Fibroblast of the conjunctiva (primary cell): ENCODE data around the gene SLC7A1.
A peak's percentile ranks its signal among the peaks of the same experiment; 100 is the strongest.
"Not testable (repeated sequence)": the region's sequence is repeated elsewhere in the genome, so short reads cannot be mapped to it uniquely, and the experiment has no call there.

ENCODE experiments used
- DNase-seq: peaks from one replicate; pipeline ENCODE4 v3.0.0-alpha.2; 2010; ENCODE audit warnings: low read depth

SLC7A1 gene

GRCh38 chr13:29595380-29596063, at the start of gene SLC7A1:
SLC7A1 (minus strand) TSS chr13:29595688; CDS start chr13:29536188, 59,500 bp downstream.
- DNase-seq = peak; percentile 53

DNA sequence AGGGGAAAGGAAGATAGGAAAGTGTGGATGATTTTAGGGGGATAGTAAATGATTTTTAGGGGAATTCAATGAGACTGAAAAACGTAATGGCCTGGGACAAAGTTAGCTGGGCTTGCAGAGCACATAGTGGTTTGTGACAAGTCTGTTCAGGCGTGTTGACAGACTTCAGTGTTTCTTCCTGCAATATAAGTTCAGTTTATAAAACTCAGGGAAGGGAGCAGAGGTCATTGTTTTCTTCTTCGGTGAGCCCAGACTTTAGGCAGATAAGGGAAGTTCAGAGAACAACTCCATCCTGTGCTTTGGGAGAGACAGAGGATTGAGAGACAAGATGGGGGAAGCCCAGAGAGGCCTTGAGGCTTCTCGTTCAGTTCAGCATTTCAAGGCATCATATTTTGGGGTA, 45.2 kb upstream of the SLC7A1 start:
- DNase-seq = no peak

DNA sequence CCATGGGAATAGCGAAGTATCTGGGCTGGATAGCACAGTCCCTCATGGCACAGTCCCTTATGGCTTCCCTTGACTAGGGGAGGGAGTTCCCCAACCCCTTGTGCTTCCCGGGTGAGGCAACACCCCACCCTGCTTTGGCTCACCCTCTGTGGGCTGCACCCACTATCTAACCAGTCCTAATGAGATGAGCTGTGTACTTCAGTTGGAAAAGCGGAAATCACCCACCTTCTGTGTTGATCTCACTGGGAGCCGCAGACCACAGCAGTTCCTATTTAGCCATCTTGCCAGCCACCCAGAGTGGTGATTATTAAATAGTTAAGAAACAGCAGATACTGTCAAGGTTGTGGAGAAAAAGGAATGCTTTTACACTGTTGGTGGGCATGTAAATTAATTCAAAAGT, 41.3 kb upstream of the SLC7A1 start:
- not testable (repeated sequence) for DNase-seq

GRCh38 chr13:29624997-29625396, 29.5 kb upstream of the SLC7A1 start:
- no peak for DNase-seq

GRCh38 chr13:29621841-29622240, 26.4 kb upstream of the SLC7A1 start:
- DNase-seq = no peak

- DNase-seq = no peak
Measured at GRCh38 chr13:29621051-29621800, 25.7 kb upstream of the SLC7A1 start.

DNA sequence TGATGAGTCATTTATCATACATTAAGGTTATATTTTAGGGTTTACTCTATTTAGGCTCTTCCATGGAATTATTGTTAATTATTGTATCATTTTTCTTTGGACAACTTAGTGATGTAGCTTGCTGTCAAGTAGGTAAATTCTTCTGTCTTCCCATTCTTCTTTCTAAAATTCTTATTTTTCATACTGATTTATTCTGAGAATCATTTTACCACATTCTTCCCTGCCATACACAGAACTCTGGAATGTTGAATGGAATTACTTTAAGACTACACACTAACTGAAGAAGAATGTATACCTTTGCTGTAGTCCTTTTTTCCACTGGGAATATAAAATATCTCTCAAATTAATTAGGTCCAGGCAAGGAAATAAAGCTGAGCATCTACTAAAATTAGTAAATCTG, 24.5 kb upstream of the SLC7A1 start:
- no peak for DNase-seq

GRCh38 chr13:29613101-29613500, 17.6 kb upstream of the SLC7A1 start:
- no peak for DNase-seq

DNA sequence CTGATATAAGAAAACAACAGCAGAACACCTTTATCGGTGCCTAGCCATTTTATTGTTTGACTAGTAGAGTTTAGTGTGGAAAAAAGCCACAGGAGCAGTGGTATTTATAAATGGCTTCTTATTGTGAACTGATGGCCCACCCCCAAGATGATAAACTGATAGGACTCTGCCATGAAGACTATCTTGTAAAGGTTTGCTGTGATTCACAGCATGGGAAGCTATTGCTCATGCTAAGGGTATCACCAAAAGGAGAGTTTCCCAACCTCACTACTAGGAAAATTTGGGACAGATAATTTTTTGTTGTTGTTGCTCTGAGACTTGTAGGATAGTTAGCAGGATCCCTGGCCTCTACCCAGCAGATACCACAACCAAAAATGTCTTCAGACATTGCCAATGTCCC, 12.0 kb upstream of the SLC7A1 start:
- no peak for DNase-seq

DNA sequence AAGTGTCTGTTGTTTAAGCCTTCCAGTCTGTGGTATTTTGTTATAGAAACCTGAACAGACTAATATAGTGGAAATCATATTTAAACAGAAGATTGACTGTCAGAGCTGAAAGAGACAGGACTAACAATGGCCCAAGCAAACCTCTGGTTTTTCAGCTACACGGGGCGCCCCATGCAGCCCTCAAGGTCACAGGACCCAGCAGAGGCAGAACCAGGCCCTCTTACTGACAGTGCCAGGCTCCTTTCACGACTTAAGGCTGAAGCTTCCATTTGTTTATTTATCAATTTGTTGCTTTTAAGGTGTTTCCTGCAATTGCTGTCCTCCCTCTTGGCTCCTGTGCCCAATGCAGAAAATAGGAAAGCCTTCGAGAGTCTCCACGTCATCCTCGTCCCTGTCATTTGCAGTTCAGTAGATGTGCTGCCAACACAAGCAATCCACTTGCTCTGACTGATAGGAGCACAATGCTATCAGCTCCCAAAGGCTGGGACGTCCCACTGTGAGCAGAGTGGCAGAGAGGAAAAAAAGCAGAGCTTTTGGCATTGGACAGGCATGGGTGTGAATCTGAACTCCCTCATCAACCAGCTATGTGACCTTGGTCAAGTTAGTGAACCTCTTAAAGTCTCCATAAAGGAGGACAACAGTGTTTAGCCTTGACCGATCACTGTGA, 10.5 kb upstream of the SLC7A1 start:
- DNase-seq = no peak

DNA sequence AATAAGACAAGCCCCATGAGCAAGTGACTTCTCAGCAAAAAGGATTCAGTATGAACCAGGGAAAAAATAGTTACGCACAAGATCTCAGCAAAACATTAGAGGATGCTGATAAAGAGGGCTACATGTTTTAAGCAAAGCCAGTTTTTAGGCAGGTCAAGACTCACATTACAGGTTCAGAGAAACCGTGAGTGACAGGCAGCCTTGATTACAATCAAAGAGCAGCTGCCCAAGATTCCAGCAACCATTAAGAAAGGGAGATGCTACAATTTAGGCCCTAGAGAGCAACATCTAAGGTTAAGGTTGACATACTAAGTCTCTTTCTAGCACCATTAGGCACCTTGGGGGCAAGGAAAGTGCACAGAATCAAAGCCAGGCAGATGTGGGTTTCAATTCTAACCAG, 2.8 kb upstream of the SLC7A1 start:
- no peak for DNase-seq

DNA sequence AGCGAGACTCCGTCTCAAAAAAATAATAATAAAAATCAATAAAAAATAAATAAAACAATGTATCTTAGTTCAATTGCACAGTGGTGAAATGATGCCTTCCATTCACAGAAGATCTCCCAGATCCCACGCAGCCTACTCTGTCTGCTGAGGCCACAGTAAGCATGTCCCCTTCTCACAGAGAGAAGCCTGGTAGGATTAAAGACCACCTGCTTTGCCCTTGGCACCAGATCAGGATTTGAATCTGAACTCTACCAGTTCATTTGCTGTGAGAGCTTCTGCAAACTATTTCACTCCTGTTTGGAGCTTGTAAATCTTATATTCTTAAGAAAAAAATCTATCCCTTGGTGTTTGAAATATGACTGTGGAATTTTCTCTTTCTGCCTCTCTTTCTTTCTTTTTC, 2.2 kb upstream of the SLC7A1 start:
- no peak for DNase-seq

DNA sequence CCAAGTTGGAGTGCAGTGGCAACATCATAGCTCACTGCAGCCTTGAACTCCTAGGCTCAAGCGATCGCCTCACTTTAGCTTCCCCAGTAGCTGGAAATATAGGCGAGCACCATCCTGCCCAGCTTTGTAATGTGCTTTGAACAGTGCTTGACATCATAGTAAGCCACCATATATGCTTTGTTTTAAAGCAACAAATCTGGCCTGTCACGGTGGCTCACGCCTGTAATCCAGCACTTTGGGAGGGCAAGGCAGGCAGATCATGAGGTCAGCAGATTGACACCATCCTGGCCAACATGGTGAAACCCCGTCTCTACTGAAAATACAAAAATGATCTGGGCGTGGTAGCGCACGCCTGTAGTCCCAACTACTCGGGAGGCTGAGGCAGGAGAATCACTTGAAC, 1.8 kb upstream of the SLC7A1 start:
- no peak for DNase-seq

DNA sequence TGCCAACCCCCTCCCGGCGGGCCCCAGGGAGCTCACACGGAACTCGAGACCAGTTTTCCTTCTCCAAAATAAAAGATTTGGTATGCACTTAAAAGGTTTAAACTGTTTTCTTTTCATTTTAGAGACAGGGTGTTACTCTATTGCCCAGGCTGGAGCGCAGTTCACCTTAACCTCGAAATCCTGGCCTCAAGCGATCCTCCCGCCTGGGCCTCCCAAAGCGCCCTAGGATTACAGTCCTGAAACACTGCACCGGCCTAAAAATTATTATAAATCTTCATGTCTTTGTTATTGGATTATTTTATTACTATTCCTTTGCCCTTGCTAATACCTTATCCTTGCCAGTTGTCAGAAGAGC, 553 bp upstream of the SLC7A1 start:
- DNase-seq = no peak

DNA sequence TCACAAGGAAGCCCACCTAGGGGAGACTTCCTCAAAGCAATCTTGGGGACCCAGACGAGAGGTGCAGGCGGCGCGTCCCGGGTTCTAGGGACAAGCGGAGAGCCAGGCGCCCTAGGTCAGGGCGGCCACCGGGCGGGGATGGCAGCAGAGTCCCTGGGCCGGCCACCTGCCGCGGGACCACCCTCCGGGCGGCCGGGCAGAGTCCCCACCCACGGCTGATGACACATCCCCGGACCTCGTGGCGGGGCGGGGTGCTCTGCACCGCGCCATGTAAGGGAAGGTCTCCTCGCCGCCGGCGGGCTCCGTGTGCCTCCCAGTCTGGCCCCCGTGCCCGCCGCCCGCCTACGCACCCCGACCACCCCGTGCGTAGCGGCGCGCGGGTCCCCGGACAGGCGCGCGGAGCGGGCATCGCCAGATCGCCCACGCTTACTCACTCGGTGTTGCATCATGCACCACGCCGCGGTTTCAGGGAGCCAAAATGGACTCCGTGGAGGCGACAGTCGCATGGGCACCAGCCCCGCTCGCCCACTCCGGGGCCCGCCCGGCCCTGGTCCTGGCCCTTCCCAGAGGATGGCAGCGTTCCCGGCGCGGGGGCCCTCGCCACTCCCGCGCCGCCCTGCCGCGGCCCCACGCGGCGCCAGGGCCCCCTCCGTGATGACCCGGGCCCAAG, 643 bp downstream of the SLC7A1 start:
- DNase-seq = peak; percentile 34

GRCh38 chr13:29594303-29594709, 1.2 kb downstream of the SLC7A1 start:
- DNase-seq = peak; percentile 42

- DNase-seq = no peak
Measured at GRCh38 chr13:29593605-29594297, 1.7 kb downstream of the SLC7A1 start.

DNA sequence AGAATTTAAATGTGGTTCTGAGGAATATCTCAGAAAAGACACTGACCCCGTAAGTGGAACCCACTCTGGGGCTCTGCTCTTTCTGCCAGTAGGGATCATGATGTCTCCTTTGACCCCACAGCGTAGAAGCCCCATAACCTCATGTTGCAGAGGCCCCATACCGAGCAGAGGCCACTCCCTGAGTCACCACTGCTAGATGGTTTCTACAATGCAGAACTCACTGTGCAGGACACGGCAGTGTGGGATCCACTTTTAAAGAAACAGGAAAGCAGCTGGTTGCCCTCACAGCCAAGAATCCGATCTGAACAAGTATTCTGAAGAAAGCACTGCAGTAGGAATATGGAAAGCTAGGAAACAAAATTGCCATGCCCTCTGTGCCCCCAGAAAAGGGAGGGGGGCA, 4.2 kb downstream of the SLC7A1 start:
- no peak for DNase-seq

GRCh38 chr13:29589967-29590366, 5.5 kb downstream of the SLC7A1 start:
- DNase-seq = no peak

DNA sequence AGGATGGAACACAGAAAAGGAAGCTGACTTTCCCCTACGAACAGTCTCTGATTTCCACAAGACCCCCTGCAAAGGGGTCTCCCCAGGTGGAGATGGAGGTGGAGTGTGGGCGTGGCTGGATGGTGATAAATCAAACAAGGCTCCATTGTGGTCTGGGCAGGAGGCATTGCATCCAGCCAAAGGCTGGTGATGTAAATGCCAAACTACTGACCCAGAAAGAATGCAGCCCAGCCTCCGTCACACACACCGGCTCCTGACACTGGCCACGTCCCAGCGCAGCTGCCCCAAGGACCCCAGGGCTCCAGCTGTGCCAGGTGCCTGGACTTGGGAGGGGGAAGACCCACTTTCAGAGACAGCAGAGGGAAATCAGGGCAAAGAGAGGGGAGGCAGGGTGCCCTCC, 6.3 kb downstream of the SLC7A1 start:
- no peak for DNase-seq

DNA sequence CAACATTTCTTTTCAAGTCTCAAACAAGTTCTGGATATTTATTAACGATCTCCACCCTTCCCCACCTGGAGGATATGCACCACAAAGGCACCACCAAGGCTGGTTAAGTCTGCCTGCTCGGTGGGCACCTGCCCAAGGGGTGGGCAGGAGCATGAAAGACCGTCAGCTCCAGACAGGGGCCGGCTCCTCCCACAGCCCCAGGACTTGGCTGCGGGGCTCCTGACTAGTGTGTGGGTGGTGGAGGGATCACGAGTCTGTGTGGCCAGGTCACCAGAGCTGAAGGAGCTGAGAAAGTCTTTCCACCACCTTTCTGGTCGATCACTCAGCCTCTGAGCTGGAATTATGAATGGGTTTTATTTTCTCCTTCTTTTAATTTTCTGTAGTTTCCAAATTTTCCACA, 7.8 kb downstream of the SLC7A1 start:
- no peak for DNase-seq
